Measurements from ENCODE around the gene YWHAB.

GRCh38 chr20:44948513-44948912, 63.0 kb downstream of the YWHAB start:
- TF ChIP-seq EZH2phosphoT487 (conservative IDR thresholded peaks at IDR 0.05; ENCODE audit: low read length), result no peak
- TF ChIP-seq, protein P1, sequence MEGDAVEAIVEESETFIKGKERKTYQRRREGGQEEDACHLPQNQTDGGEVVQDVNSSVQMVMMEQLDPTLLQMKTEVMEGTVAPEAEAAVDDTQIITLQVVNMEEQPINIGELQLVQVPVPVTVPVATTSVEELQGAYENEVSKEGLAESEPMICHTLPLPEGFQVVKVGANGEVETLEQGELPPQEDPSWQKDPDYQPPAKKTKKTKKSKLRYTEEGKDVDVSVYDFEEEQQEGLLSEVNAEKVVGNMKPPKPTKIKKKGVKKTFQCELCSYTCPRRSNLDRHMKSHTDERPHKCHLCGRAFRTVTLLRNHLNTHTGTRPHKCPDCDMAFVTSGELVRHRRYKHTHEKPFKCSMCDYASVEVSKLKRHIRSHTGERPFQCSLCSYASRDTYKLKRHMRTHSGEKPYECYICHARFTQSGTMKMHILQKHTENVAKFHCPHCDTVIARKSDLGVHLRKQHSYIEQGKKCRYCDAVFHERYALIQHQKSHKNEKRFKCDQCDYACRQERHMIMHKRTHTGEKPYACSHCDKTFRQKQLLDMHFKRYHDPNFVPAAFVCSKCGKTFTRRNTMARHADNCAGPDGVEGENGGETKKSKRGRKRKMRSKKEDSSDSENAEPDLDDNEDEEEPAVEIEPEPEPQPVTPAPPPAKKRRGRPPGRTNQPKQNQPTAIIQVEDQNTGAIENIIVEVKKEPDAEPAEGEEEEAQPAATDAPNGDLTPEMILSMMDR (IDR thresholded peaks at IDR 0.05; ENCODE audit: insufficient read depth, low read length, poor library complexity, severe bottlenecking), result no peak

Measured in SU-DHL-6 (cell line).